NCI-H1436 (cell line): ENCODE results near the gene PPP6R2.

ENCODE experiments used
- DNase-seq: peaks from one replicate; lab custom pipeline; 2025; lab: John Stamatoyannopoulos, UW

Gene PPP6R2

DNA sequence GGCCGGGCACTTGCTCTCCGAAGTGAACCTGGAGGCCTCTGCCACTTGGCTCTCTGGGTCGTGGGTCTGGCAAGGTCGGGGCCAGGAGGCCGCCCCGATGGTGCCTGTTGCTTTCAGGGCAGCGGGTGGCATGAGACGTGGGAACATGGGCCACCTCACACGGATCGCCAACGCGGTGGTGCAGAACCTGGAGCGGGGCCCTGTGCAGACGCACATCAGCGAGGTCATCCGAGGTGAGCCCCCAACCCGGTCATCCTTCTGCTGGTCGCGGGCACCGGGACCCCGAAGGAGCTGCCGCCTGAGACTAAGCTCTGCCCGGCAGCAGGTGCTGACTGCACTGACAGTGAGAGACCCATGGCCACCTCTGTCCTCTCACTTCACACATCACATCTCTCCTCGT lies 91.7 kb downstream of the PPP6R2 start:
- DNase-seq, result no peak

DNA sequence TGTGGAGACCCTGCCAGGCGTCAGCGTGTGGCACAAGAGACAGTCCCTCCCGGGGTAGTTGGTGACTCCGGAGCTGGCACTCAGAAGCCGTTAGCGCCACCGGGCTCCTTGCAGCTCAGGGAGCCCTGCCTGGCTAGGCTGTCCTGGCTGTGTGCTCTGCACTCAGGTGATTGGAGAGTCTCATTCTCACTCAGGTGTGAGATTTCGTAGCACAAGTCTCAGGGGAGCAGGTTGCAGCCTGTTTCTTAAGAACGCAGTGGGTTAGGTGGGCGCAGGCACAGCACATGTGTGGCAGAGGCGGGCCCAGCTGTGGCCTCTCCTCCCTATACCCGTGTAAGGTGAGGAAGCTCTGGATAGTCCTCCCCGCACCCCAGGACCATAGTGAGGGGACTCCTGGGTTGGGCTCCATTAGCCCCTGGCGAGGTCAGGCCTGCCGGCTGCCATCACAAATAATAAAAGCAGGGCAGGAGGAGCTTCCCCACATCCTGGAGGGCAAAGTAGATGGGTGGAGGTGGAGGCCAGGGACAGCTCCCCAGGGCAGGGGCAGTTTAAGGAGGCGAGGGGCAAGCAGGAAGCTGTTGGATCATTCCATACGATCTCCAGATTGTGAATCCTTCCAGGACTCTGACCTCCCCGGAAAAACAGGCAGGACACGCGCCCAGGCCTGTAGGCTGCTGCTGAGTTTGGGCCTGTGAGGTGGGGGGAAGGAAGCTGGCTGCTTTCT lies 92.3 kb downstream of the PPP6R2 start:
- DNase-seq, result no peak

DNA sequence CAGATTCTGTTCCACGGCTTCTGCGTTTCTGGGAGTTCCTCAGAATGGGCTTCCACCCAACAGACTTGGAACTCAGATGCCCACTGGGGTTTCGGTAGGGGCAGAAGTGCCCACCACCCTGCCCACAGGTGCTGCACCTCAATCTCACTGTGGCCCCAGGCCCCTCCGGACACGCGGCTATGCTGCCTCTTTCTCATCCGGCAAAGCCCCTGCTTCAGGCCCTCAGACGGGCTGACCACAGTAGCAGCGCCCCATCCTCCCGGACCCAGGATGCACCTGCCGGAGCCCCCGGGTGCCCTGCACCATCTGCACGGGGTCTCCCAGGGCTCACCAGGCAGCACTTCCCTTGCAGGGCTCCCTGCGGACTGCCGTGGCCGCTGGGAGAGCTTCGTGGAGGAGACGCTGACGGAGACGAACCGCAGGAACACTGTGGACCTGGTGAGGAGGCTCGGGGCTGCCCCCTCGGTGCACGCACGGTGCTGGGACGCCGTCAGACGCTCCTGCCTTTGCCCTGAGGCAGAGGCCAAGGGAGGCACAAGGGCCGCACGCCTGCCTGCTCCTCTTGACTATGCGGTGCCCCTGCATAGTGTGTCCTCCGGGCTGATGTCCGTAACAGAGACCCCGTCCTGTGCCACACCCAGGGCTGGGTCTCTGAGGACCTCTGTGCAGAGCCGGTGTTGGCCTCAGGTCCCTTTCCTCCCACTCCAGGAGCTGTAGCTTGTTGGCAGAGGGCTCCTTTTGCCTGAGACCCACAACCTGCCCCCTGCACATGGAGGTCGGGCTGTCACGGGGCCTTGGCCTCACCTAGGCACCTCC lies 93.1 kb downstream of the PPP6R2 start:
- DNase-seq, result no peak

DNA sequence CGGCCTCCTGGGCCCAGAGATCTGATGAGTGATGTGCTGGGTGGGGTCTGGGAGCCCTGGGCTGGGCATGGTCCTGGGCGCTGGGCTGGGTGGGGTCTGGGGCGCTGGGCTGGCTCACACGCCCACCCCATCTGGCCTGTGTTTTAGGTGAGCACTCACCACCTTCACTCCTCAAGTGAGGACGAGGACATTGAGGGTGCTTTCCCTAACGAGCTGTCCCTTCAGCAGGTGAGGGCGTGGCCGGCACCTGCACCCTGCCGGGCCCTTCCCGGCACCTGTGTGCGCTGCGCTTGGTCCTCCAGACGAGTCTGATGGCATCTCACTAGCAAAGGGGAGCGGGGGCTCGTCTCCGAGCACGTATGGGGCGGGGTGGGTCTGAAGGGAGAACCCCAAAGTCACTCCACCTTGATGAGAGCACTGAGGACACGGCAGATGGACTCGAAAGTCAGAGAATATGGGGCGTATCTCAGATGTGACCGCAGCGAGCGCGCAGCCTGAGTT lies 93.8 kb downstream of the PPP6R2 start:
- no peak for DNase-seq

DNA sequence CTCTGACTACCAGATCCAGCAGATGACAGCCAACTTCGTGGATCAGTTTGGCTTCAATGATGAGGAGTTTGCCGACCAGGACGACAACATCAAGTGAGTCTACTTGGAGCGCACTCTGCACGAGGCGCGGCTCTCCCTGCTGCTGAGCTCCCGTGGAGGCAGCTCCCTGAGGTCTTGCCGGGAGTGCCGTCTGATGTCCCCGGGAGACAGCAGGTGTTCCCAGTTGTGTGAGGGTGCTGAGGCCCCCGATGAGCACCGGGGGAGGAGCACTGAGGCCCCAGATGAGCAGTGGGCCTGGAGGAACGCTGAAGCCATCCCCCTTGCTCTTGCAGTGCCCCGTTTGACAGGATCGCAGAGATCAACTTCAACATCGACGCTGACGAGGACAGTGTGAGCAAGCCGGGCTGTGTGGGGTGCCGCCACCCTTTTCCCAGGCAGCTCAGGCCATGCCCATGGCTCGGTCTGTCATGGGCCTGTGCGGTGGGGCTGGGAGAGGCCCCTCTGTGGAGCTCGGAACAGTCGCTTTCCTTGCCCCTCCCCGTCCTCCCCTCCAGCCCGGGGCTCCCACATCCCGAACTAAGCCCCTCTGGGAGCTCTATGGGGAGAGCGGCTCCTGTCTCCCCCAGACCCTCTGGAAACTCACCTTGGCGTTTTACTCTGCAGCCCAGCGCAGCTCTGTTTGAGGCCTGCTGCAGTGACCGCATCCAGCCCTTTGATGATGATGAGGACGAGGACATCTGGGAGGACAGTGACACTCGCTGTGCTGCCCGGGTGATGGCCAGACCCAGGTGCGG lies 94.6 kb downstream of the PPP6R2 start:
- no peak for DNase-seq

DNA sequence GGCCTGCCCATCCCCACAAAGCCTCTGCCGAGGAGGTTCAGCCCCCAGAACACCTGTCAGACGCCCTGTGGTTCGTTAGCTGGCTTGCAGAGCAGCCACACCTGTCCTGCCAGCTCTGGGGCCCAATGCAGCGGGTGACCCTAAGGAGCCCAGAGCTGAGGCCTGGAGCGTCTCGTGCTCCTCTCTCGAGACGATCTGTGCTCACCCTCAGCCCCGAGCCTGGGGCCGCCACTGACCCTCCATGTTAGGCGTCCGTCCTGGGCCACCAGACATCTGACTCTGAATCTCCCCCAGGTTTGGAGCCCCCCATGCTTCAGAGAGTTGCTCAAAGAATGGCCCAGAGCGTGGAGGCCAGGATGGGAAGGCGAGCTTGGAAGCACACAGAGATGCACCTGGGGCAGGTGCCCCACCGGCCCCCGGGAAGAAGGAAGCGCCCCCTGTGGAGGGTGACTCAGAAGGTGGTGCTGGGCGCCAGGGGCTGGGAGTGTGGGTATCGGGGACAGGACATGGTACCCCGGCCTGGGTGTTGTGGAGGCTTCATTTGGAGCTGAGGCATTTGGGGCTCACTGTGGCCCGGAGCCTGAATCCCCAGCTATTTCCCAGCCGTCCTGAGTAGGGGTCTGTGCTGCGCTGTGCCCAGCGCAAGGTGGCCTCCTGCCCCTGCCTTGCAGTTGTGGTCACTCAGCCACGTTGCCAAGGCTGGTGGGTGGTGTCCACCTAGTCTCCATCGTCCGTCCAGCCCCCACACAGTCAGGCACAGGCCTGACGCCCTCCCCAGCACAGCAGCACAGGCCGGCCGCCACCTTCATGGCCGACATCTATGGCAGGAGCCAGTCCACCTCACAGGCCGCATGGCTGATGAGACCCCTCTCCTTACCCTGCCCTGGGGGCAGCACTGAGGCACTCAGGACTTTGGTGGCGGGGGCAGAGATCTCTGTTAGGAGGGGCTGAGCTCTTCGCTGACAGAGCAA lies 95.5 kb downstream of the PPP6R2 start:
- no peak for DNase-seq

DNA sequence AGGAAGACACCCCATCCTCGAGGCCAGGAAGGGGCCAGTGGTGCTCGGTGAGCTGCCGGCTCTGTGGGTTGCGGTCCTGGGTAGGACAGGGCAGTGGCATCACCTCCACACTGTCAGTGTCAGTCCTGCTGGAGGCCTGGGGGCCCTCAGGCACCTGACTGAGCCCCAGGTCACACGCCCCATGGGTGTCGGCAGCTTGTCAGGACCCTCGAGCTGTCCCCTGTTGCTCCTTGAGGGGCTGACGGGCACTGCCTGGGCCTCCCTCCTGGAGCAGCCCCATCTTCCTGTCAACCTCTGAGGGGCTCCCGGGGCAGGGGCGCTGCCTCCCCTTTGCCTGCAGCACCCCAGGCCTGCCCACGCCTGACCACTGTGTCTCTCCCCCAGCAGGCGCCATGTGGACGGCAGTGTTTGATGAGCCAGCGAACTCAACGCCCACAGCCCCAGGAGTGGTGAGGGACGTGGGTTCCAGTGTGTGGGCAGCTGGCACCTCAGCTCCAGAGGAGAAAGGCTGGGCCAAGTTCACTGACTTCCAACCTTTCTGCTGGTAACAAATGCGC lies 96.3 kb downstream of the PPP6R2 start:
- DNase-seq, result no peak

DNA sequence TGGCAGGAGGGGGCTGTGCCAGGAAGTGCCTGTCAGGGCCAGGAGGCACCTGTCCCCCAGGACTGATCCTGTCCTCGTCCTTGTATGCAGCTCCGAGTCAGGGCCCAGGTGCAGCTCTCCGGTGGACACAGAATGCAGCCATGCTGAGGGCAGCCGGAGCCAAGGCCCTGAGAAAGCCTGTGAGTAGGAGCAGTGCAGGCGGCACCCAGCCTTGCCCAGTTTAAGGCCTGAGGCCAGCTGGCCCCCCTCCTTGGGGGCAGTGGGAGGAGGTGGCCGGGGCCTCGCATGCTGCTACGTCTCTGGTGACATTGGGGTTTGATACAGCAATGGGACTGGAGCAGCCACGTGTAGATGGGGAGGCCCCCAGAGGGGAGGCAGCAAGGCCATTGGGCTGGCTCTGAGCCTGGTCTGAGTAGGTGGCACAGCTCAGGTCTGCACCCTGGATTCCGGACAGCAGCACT lies 96.8 kb downstream of the PPP6R2 start:
- no peak for DNase-seq

DNA sequence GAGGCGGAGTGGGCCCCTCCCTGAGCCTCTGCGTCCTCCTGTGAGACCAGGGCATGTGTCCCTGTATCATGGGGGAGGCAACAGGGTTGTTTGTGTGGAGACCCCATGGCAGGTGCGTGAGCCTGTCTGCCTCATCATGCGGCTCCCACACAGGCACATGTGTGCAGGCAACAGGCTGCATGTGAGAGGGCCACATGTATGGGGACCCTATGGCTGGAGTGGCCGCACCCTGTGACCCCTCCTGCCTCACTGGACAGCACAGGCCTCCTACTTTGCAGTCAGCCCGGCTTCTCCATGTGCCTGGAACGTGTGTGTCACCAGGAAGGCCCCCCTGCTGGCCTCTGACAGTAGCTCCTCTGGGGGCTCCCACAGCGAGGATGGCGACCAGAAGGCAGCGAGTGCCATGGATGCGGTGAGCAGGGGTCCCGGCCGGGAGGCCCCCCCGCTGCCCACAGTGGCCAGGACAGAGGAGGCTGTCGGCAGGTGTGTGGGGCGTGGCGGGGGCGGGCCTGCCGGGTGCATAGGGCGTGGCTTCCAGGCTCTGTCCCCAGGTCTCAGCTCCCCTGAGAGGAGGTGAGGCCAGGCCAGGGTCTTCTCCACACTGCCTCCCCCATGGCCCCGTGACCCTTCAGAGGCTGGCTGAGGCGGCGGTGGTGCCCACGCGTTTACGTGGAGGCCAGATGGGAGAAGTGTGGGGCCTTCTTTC lies 97.6 kb downstream of the PPP6R2 start:
- DNase-seq, result no peak

DNA sequence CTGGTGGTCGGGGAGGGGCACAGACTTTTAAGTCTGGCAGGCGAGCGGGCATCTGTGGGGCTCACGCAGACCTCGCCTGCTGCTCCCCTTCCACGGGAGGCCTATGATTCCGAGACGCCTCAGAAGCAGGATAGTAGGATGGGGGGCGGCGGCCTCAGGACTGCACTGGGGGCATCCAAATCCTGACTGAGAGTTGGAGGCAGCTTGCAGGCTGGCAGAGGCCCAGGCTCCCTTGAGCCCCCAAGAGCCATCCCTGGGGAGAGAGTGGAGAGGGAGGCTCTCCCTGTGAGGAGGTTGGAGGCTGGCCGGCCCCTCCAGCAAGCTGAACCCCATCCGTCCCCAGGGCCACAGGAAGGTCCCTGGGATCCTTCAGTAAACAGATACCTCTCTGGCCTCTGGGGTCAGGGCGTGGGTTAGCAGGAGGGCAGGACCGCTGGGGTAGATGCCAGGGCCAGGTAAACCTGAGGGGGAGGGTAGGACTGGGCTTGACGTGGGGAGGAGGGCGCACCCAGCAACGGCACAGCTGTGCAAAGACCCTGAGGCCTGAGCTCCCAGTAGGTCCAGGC lies 98.4 kb downstream of the PPP6R2 start:
- DNase-seq, result no peak

DNA sequence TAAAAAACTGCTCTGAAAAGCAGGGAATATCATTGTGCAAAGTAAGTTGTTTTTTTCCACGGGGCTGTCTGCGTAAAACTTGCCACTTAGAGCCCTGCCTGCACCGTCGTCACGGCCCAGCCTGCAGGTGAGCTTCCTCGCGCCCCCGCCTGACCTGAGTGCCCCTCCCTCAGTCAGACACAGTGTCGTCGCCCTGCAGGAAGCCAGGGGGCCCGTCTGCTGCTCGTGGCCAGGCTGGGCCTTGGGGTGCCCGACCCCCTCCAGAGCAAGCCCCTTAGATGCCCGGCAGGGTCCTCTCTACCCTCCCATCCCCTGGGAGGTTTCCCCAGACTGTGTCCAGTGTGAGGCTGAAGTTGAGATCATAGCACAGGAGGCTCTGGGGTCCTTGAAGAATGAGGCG lies 100.1 kb downstream of the PPP6R2 start:
- DNase-seq, result no peak

DNA sequence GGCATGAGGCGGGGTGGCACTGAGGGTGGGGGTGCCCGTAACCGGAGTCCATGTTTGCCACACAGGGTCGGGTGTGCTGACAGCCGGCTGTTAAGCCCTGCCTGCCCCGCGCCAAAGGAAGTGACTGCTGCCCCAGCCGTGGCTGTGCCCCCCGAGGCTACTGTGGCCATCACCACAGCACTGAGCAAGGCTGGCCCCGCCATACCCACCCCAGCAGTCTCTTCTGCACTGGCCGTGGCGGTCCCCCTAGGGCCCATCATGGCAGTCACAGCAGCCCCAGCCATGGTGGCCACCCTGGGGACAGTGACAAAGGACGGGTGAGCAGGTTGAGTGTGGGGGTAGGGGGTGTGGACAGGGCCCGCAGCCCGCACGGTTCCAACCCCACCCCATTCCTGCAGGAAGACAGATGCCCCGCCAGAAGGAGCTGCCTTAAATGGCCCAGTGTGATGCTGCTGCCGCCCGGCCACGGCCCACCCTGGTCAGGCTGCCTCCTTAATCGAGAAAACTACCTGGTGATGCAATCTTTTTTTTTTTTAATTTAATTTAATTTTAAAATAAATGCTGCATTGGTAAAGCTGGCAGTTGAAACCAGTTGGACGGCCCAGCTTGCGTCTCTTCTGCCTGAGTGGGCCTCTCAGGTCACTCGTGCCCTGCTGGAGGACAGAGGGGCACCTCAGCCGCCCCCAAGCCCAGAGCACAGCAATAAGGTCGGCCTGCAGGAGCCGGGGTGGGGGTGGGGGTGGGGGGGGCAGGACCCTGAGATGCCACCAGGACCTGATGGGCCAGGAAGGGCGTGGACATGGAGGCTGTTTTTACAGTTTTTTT lies 100.9 kb downstream of the PPP6R2 start:
- DNase-seq, result no peak

DNA sequence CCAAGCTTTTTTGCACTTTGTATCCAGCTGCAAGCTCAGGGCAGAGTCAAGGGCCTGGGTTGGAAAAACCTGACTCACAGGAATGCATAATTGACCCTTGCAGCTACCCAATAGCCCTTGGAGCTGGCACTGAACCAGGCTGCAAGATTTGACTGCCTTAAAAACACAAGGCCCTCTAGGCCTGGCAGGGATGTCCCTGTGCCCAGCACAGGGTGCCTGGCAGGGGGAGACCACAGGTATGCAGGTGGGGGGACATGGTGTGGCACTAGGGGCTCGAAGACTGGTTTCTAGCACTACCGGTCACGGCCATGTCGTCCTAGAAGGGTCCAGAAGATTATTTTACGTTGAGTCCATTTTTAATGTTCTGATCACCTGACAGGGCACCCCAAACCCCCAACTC lies 101.5 kb downstream of the PPP6R2 start:
- DNase-seq, result no peak

DNA sequence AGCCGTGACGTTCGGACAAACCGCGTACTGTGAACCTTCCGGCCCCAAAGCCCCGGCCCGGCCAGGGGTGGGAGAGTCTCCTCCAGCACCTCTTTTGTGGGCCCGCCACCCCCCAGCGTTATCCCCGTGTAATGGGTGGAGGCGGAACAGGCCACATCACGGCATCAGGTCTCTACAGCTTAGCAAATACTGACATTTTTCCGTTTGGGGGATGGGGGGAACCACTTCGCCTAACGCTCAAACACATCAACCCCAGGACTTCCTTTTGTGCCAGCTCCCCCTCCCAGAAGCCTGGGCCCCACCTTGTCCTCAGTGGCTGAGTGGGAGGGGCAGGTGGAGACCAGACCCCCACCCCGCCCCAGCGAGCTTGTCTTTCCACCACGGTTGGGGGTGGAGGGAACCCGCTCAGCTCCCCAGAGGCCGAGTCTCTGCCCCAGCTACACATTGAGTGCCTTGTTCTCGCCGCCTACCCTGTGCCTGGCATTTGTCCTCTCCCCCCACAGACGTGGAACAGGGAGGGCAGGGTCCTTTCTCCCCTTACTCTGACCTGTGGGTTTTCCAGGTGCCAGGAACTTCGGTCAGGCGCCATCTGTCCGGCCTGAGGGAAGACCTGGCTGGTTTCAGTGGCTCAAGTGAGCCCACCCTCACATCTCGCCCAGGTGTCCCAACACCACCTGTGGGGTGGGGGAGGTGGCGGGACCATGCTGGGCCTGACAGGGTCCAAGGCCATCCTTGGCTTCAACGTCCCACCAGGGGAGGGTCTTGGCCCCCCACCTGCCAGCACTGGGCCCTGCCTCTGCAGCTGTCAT lies 102.1 kb downstream of the PPP6R2 start:
- peak; percentile 36 for DNase-seq

DNA sequence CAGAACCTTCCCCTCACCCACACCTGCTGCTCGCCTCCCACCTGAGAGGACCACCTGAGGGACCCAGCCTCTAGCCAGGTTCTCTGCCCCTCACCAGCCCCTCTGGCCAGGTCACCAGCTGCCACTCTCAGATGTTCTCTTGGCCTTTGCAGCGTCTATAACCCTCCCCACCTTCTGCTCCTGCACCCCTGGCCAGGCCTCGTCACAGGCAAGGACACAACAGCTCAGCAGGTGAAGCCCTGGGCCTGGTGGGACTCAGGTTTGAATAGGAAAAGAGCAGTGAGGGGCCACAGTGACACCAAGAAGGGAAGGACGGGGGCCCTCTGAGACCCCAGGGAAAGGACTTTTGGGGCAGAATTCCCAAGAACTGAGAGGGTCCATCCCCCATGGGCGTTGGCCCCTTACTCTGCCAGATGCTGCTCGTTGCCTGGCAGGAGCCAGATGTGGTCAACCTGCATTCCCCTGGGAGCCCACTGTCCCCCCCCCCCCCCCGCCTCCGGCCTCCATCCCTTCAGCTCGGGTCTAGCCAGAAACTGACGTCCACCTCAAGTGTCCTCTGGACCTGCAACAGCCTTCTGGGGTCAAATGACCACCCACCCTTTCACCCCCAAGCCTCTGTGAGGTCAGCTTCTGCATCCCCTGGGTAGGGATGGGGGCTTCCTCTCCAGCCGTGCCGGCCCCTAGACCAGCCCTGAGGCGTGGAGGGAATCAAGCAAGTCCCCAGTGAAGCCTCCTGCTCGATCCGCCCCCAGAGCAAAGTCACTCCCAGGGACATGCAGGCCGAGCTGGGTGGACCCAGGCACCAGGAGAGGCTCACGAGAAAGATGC lies 103.0 kb downstream of the PPP6R2 start:
- no peak for DNase-seq

DNA sequence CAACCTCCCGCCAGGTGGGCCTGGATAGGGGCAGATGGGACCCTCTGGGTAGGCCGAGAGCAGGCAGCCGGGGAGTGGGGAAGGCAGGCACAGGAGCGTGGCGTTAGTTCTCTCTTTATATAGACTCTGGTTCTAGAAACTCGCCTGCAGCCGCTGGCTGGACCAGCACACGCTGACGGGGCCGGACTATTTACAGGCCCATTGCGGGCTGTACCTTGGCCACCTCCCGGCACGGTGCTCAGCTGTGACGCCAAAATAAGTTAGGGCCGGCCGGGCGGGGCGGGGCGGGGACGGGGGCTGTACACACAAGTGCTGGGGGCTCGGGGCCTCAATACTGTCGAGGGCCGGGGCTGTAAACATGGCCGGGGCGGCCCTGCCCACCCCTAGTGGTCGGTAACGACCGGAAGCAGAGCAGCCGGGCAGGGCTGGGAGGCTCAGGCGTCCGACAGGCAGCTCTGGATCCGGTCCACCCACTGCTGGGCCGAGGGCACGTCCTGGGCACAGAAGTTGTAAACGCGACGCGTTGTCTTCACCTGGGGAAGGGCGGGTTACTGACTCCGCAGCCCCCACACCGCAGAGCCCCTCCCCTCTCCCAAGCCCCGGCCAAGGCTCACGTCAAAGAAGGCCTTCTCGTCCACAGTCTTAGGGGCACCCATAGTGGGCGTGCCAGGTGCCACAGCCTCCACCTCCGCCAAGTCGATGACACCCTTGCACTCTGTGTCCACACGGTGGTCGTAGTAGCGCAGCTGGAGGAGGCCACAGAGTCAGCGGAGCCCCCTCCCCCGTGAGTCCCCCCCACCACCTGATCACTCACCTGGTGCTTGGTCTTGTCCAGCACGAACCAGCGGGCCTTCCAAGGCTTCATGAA lies 103.8 kb downstream of the PPP6R2 start:
- no peak for DNase-seq
